Choroid plexus epithelial cell (primary cell): Measurements from ENCODE around the gene SPATA31C2.

ENCODE experiments used
- DNase-seq: peaks from one replicate; pipeline ENCODE4 v3.0.0-alpha.2; 2010; ENCODE audit warnings: low read depth
- H3K4me3 ChIP-seq: 2 replicates; pipeline ENCODE4 v1.5.1; 2011; ENCODE audit warnings: low read depth, mild to moderate bottlenecking, control low read depth, low read length, moderate library complexity
- CTCF ChIP-seq: conservative IDR thresholded peaks from 2 replicates; pipeline ENCODE4 v1.5.1; 2011; ENCODE audit warnings: low read depth, mild to moderate bottlenecking, control low read depth, inconsistent platforms, low read length, moderate library complexity

SPATA31C2 gene

GRCh38 chr9:88179062-88179521, 40.8 kb upstream of the SPATA31C2 start:
- no peak for TF ChIP-seq CTCF
- no peak overlapping the region for H3K4me3 ChIP-seq
- no peak for DNase-seq

GRCh38 chr9:88178641-88179040, 40.4 kb upstream of the SPATA31C2 start:
- DNase-seq = no peak
- TF ChIP-seq CTCF = no peak
- H3K4me3 ChIP-seq = no peak overlapping the region

GRCh38 chr9:88177371-88177770, 39.1 kb upstream of the SPATA31C2 start:
- no peak overlapping the region for H3K4me3 ChIP-seq
- no peak for TF ChIP-seq CTCF
- DNase-seq = no peak

GRCh38 chr9:88174324-88174723, 36.0 kb upstream of the SPATA31C2 start:
- peak; percentile 42 for TF ChIP-seq CTCF
- H3K4me3 ChIP-seq = no peak overlapping the region
- peak; percentile 15 for DNase-seq

GRCh38 chr9:88173378-88173999, 35.2 kb upstream of the SPATA31C2 start:
- peak; percentile 87 for DNase-seq
- peak; percentile 83 for TF ChIP-seq CTCF
- H3K4me3 ChIP-seq = no peak overlapping the region

- no peak overlapping the region for H3K4me3 ChIP-seq
- no peak for DNase-seq
- no peak for TF ChIP-seq CTCF
Measured at GRCh38 chr9:88169700-88170099, 31.4 kb upstream of the SPATA31C2 start.

GRCh38 chr9:88168564-88168963, 30.3 kb upstream of the SPATA31C2 start:
- TF ChIP-seq CTCF = no peak
- DNase-seq = no peak
- H3K4me3 ChIP-seq = no peak overlapping the region
